H9 (cell line): ENCODE measurements around the gene TBC1D25. TPM values are rescaled to one million over a fixed set of nuclear protein-coding genes. Genes with fewer than 3 reads are reported as not detected.

ENCODE experiments used
- DNase-seq: peaks from one replicate; pipeline ENCODE4 v3.0.0-alpha.2; 2017
- H2AFZ ChIP-seq: one replicate; pipeline ENCODE4 v1.6.1; 2013; ENCODE audit warnings: mild to moderate bottlenecking, low read length, control low read depth, moderate library complexity
- H2AK5ac ChIP-seq: 2 replicates; pipeline ENCODE4 v1.6.1; 2013; ENCODE audit warnings: low read length, control low read depth, mixed read lengths; ENCODE audit not compliant: insufficient read length
- H2BK120ac ChIP-seq: one replicate; pipeline ENCODE4 v1.6.1; 2013; ENCODE audit warnings: low read depth, mild to moderate bottlenecking, low read length, control low read depth, inconsistent platforms; ENCODE audit not compliant: poor library complexity, severe bottlenecking
- H2BK12ac ChIP-seq: 2 replicates; pipeline ENCODE4 v1.6.1; 2013; ENCODE audit warnings: low read length, control low read depth, mixed read lengths, low read depth; ENCODE audit not compliant: insufficient read length
- H2BK15ac ChIP-seq: 2 replicates; pipeline ENCODE4 v1.6.1; 2013; ENCODE audit warnings: low read depth, low read length, control low read depth
- H2BK20ac ChIP-seq: one replicate; pipeline ENCODE4 v1.6.1; 2013; ENCODE audit warnings: low read depth, mild to moderate bottlenecking, low read length, control low read depth, inconsistent platforms; ENCODE audit not compliant: poor library complexity, severe bottlenecking
- H2BK5ac ChIP-seq: 2 replicates; pipeline ENCODE4 v1.6.1; 2013; ENCODE audit warnings: low read length, control low read depth, mixed read lengths; ENCODE audit not compliant: insufficient read length
- H3K14ac ChIP-seq: 2 replicates; pipeline ENCODE4 v1.6.1; 2013; ENCODE audit warnings: low read length, control low read depth; ENCODE audit not compliant: insufficient read depth
- H3K18ac ChIP-seq: 2 replicates; pipeline ENCODE4 v1.6.1; 2013; ENCODE audit warnings: low read depth, mild to moderate bottlenecking, mixed read lengths, low read length, control low read depth; ENCODE audit not compliant: insufficient read length
- H3K23ac ChIP-seq: 2 replicates; pipeline ENCODE4 v1.6.1; 2013; ENCODE audit warnings: low read length, control low read depth, mixed read lengths, low read depth; ENCODE audit not compliant: insufficient read length
- H3K23me2 ChIP-seq: 2 replicates; pipeline ENCODE4 v1.6.1; 2013; ENCODE audit warnings: low read depth, mild to moderate bottlenecking, mixed read lengths, low read length, control low read depth; ENCODE audit not compliant: insufficient read length, poor library complexity, severe bottlenecking
- H3K27ac ChIP-seq: 2 replicates; pipeline ENCODE4 v1.5.1; 2013; ENCODE audit warnings: low read length, control low read depth, mixed read lengths, low read depth; ENCODE audit not compliant: insufficient read length
- H3K27me3 ChIP-seq: 2 replicates; pipeline ENCODE4 v1.6.1; 2013; ENCODE audit warnings: low read length, control low read depth, inconsistent platforms; ENCODE audit not compliant: insufficient read depth
- H3K4ac ChIP-seq: 2 replicates; pipeline ENCODE4 v1.6.1; 2013; ENCODE audit warnings: low read depth, mild to moderate bottlenecking, control low read depth, inconsistent platforms, low read length, moderate library complexity
- H3K4me1 ChIP-seq: 2 replicates; pipeline ENCODE4 v1.6.1; 2013; ENCODE audit warnings: low read length, control low read depth, inconsistent platforms; ENCODE audit not compliant: insufficient read depth
- H3K4me2 ChIP-seq: 2 replicates; pipeline ENCODE4 v1.6.1; 2013; ENCODE audit warnings: low read length, control low read depth, mixed read lengths; ENCODE audit not compliant: insufficient read length, insufficient read depth
- H3K56ac ChIP-seq: 2 replicates; pipeline ENCODE4 v1.6.1; 2013; ENCODE audit warnings: low read depth, mild to moderate bottlenecking, mixed read lengths, low read length, control low read depth; ENCODE audit not compliant: insufficient read length
- H3K79me1 ChIP-seq: 2 replicates; pipeline ENCODE4 v1.6.1; 2013; ENCODE audit warnings: low read depth, mild to moderate bottlenecking, moderate library complexity, low read length, control low read depth, inconsistent platforms; ENCODE audit not compliant: insufficient read depth, poor library complexity, severe bottlenecking
- H3K79me2 ChIP-seq: 2 replicates; pipeline ENCODE4 v1.6.1; 2013; ENCODE audit warnings: low read length, control low read depth, inconsistent platforms; ENCODE audit not compliant: insufficient read depth
- H3K9ac ChIP-seq: 2 replicates; pipeline ENCODE4 v1.6.1; 2013; ENCODE audit warnings: low read length, control low read depth, mixed read lengths; ENCODE audit not compliant: insufficient read length; ENCODE audit errors: extremely low read depth
- H3K9me3 ChIP-seq: one replicate; pipeline ENCODE4 v1.6.1; 2013; ENCODE audit warnings: low read depth, low read length, inconsistent platforms; ENCODE audit not compliant: control insufficient read depth
- H3T11ph ChIP-seq: one replicate; pipeline ENCODE4 v1.6.1; 2013; ENCODE audit warnings: mild to moderate bottlenecking, low read length, control low read depth, inconsistent platforms
- H4K20me1 ChIP-seq: one replicate; pipeline ENCODE4 v1.6.1; 2013; ENCODE audit not compliant: control insufficient read depth, insufficient read length, insufficient read depth
- H4K5ac ChIP-seq: 2 replicates; pipeline ENCODE4 v1.6.1; 2013; ENCODE audit warnings: low read depth, mild to moderate bottlenecking, mixed read lengths, low read length, control low read depth; ENCODE audit not compliant: insufficient read length
- H4K8ac ChIP-seq: replicated peaks from 2 replicates; pipeline ENCODE4 v1.6.1; 2013; ENCODE audit warnings: low read length, control low read depth, mixed read lengths, low read depth; ENCODE audit not compliant: insufficient read length
- H4K91ac ChIP-seq: 2 replicates; pipeline ENCODE4 v1.6.1; 2013; ENCODE audit warnings: low read depth, mild to moderate bottlenecking, moderate library complexity, mixed read lengths, low read length, control low read depth; ENCODE audit not compliant: insufficient read length
- H3K27ac Mint-ChIP-seq, 3 experiments: 2 replicates in 2 of 3; 3 replicates in 1 of 3; pipeline ENCODE4 v1.8.0; 2020 to 2021; ENCODE audit warnings: mixed read lengths in 3 of 3, mild to moderate bottlenecking in 1 of 3, moderate library complexity in 1 of 3
- H3K27me3 Mint-ChIP-seq: 2 replicates; pipeline ENCODE4 v1.8.0; 2021; ENCODE audit warnings: low read depth, mild to moderate bottlenecking, moderate library complexity, mixed read lengths
- H3K36me3 Mint-ChIP-seq, 3 experiments: 2 replicates in 2 of 3; 3 replicates in 1 of 3; pipeline ENCODE4 v1.8.0; 2020 to 2021; ENCODE audit warnings: low read depth in 3 of 3, mixed read lengths in 3 of 3; ENCODE audit not compliant: insufficient read depth in 1 of 3
- H3K4me1 Mint-ChIP-seq, 2 experiments: 2 replicates each; pipeline ENCODE4 v1.8.0; 2020; ENCODE audit warnings: mixed read lengths in 2 of 2
- H3K4me3 Mint-ChIP-seq, 2 experiments: 2 replicates in 1 of 2; 3 replicates in 1 of 2; pipeline ENCODE4 v1.8.0; 2020 to 2021; ENCODE audit warnings: mild to moderate bottlenecking in 2 of 2, mixed read lengths in 2 of 2, moderate library complexity in 1 of 2
- H3K9me3 Mint-ChIP-seq, 2 experiments: 2 replicates in 1 of 2; 3 replicates in 1 of 2; pipeline ENCODE4 v1.8.0; 2020; ENCODE audit warnings: mild to moderate bottlenecking in 2 of 2, mixed read lengths in 2 of 2, moderate library complexity in 1 of 2
- CTCF ChIP-seq: fragments of 200-600 bp; sonication (generic); conservative IDR thresholded peaks from 3 replicates; pipeline ENCODE4 v1.8.0; 2021; ENCODE audit warnings: antibody characterized with exemption, mild to moderate bottlenecking
- WGBS: extraction: QIAGEN DNeasy Blood & Tissue Kit; methylation state at CpG from one replicate; pipeline ENCODE4 v1.1.7; 2013; ENCODE audit warnings: missing lambda C conversion rate, low lambda C conversion rate, mixed read lengths; ENCODE audit not compliant: insufficient read length; ENCODE audit errors: extremely low coverage; 5-methylcytosine and 5-hydroxymethylcytosine counted together
- total RNA-seq: library from RNA; stranded (reverse); gene quantifications from 2 replicates; pipeline ENCODE4 v1.2.1, GENCODE V29; 2021

Gene TBC1D25
- total RNA-seq, 1 experiment from 2014 or later, result 10.2 TPM

GRCh38 chrX:48522291-48522690 is 17.2 kb upstream of the TBC1D25 start:
- peaks cover 40 to 57% of the 10 kb centered on the region in 2 experiments for H3K9me3 Mint-ChIP-seq

More at GRCh38 chrX:48522291-48522690, 17.2 kb upstream of the TBC1D25 start:
- no peaks in the 10 kb centered on the region for H3K27me3 Mint-ChIP-seq
- no peaks in the 10 kb centered on the region for H3K27me3 ChIP-seq
- H3K9me3 ChIP-seq, result peaks cover 27% of the 10 kb centered on the region
- no peak overlapping the region for H2AFZ ChIP-seq
- no peak overlapping the region for H2AK5ac ChIP-seq
- peaks cover 12 to 34% (median 29%) of the 10 kb centered on the region in 3 experiments for H3K36me3 Mint-ChIP-seq
- H3K56ac ChIP-seq, result no peak overlapping the region
- no peak overlapping the region for H4K8ac ChIP-seq
- H2BK12ac ChIP-seq, result no peak overlapping the region
- H3K4me1 Mint-ChIP-seq, result peaks cover 8 to 11% of the 10 kb centered on the region in 2 experiments; a peak in 3 of 4 replicates
- no CpG with 5 or more reads among the region's 10 CpGs for WGBS
- H3K79me1 ChIP-seq, result no peaks in the 10 kb centered on the region
- H3K23me2 ChIP-seq, result no peaks in the 10 kb centered on the region
- no peak overlapping the region for H2BK5ac ChIP-seq
- H3K9ac ChIP-seq, result peak overlapping the region; percentile 84
- H3K4me2 ChIP-seq, result peak overlapping the region; percentile 71
- H2BK15ac ChIP-seq, result no peak overlapping the region
- no peak overlapping the region for H3T11ph ChIP-seq
- peak overlapping the region; percentile 28 to 93 (median 32); a peak in 3 of 7 replicates for H3K27ac Mint-ChIP-seq
- H3K79me2 ChIP-seq, result no peaks in the 10 kb centered on the region; the same call in 1 of the 2 replicates
- H3K23ac ChIP-seq, result no peak overlapping the region
- no peak overlapping the region for H3K4ac ChIP-seq
- no peak overlapping the region for H3K18ac ChIP-seq
- H3K14ac ChIP-seq, result no peak overlapping the region
- no peak for TF ChIP-seq CTCF
- no peak overlapping the region for H3K27ac ChIP-seq
- H3K4me3 Mint-ChIP-seq, result peak overlapping the region; percentile 83 to 92
- no peak overlapping the region for H2BK120ac ChIP-seq
- DNase-seq, result no peak
- H3K4me1 ChIP-seq, result no peaks in the 10 kb centered on the region
- no peak overlapping the region for H4K5ac ChIP-seq
- no peak overlapping the region for H4K91ac ChIP-seq
- no peak overlapping the region for H2BK20ac ChIP-seq
- H4K20me1 ChIP-seq, result no peaks in the 10 kb centered on the region
